ENCODE results near the gene ERP27. TPM values are rescaled to one million over a fixed set of nuclear protein-coding genes. Genes with fewer than 3 reads are reported as not detected.

Gene ERP27
- polyA plus RNA-seq, 1 donor (not counting 4 experiments of a cell fraction or from before 2014, with no cell fraction given) = 0.18 TPM

- no peaks in the 10 kb centered on the region for H3K27me3 ChIP-seq (ENCODE audit: control insufficient read depth, extremely low read depth, insufficient read depth, low read length)
- H3K79me2 ChIP-seq (ENCODE audit: control insufficient read depth, insufficient read depth, low read length) = no peaks in the 10 kb centered on the region
- no peak overlapping the region for H3K4me3 ChIP-seq (ENCODE audit: control insufficient read depth in 2 of 3, extremely low read depth in 1 of 3, insufficient read depth in 2 of 3, low read depth in 1 of 3, low read length in 3 of 3)
- H3K9ac ChIP-seq (ENCODE audit: control insufficient read depth, extremely low read depth, insufficient read depth, low read length) = no peak overlapping the region
- H3K27ac ChIP-seq (ENCODE audit: control insufficient read depth, insufficient read depth, low read length) = no peak overlapping the region
- FAIRE-seq (no peak), DNase-seq (ENCODE audit: low read depth, low spot score) (no peak)
- no peak overlapping the region for H2AFZ ChIP-seq (ENCODE audit: control insufficient read depth, low read length)
- H3K9me3 ChIP-seq (ENCODE audit: control insufficient read depth, low read depth, low read length) = no peaks in the 10 kb centered on the region
- dilution Hi-C loops (cut with MboI; ENCODE audit: extremely low pct_ligation_motif_present, low sequenced_read_pairs) = no loop called here
- H3K36me3 ChIP-seq (ENCODE audit: control insufficient read depth in 2 of 2, extremely low read depth in 1 of 2, insufficient read depth in 2 of 2, low read length in 2 of 2) = no peaks in the 10 kb centered on the region
- H3K9me1 ChIP-seq (ENCODE audit: control insufficient read depth, extremely low read depth, insufficient read depth, low read length) = no peaks in the 10 kb centered on the region
- H3K4me1 ChIP-seq (ENCODE audit: control insufficient read depth, extremely low read depth, insufficient read depth, low read length) = no peaks in the 10 kb centered on the region
- no peak for TF ChIP-seq EZH2 (IDR thresholded peaks at IDR 0.05; ENCODE audit: low read length)
- no peak for TF ChIP-seq CTCF (optimal IDR thresholded peaks at IDR 0.05 in 1 of 3, IDR thresholded peaks at IDR 0.05 in 1 of 3, conservative IDR thresholded peaks at IDR 0.05 in 1 of 3; ENCODE audit: extremely low read depth in 1 of 3, insufficient read depth in 2 of 3, low read length in 3 of 3)
- H4K20me1 ChIP-seq (ENCODE audit: control insufficient read depth, extremely low read depth, insufficient read depth, low read length) = no peaks in the 10 kb centered on the region
- no peak overlapping the region for H3K4me2 ChIP-seq (ENCODE audit: control insufficient read depth, extremely low read depth, insufficient read depth, low read depth, low read length)
Measured at GRCh38 chr12:14921218-14921617, 17.1 kb downstream of the ERP27 start.

GRCh38 chr12:14920475-14921126 lies 17.7 kb downstream of the ERP27 start:
- dilution Hi-C loops (cut with MboI; ENCODE audit: extremely low pct_ligation_motif_present, low sequenced_read_pairs) = no loop called here
- Histone ChIP-seq H2AFZ (ENCODE audit: control insufficient read depth, low read length) (no peak overlapping the region), H3K4me3 (ENCODE audit: control insufficient read depth in 2 of 3, extremely low read depth in 1 of 3, insufficient read depth in 2 of 3, low read depth in 1 of 3, low read length in 3 of 3) (no peak overlapping the region), H3K4me2 (ENCODE audit: control insufficient read depth, extremely low read depth, insufficient read depth, low read depth, low read length) (no peak overlapping the region), H3K4me1 (ENCODE audit: control insufficient read depth, extremely low read depth, insufficient read depth, low read length) (no peaks in the 10 kb centered on the region), H3K27ac (ENCODE audit: control insufficient read depth, insufficient read depth, low read length) (no peak overlapping the region), H3K36me3 (ENCODE audit: control insufficient read depth in 2 of 2, extremely low read depth in 1 of 2, insufficient read depth in 2 of 2, low read length in 2 of 2) (no peaks in the 10 kb centered on the region), H3K9me3 (ENCODE audit: control insufficient read depth, low read depth, low read length) (no peaks in the 10 kb centered on the region), H4K20me1 (ENCODE audit: control insufficient read depth, extremely low read depth, insufficient read depth, low read length) (no peaks in the 10 kb centered on the region), H3K9me1 (ENCODE audit: control insufficient read depth, extremely low read depth, insufficient read depth, low read length) (no peaks in the 10 kb centered on the region), H3K9ac (ENCODE audit: control insufficient read depth, extremely low read depth, insufficient read depth, low read length) (no peak overlapping the region), H3K27me3 (ENCODE audit: control insufficient read depth, extremely low read depth, insufficient read depth, low read length) (no peaks in the 10 kb centered on the region), H3K79me2 (ENCODE audit: control insufficient read depth, insufficient read depth, low read length) (no peaks in the 10 kb centered on the region)
- FAIRE-seq (no peak), DNase-seq (ENCODE audit: low read depth, low spot score) (no peak)
- no peak for TF ChIP-seq EZH2 (IDR thresholded peaks at IDR 0.05; ENCODE audit: low read length)
- TF ChIP-seq CTCF (optimal IDR thresholded peaks at IDR 0.05 in 1 of 3, IDR thresholded peaks at IDR 0.05 in 1 of 3, conservative IDR thresholded peaks at IDR 0.05 in 1 of 3; ENCODE audit: extremely low read depth in 1 of 3, insufficient read depth in 2 of 3, low read length in 3 of 3) = no peak

All from keratinocyte (primary cell).